HEK293 (cell line): ENCODE results near the gene BACH1.

Source experiments
- CTCF ChIP-seq: fragments of 450-650 bp; formaldehyde crosslinking; IDR thresholded peaks from 2 replicates; pipeline ENCODE4 v1.5.1; 2016; ENCODE audit warnings: missing biosample characterization, missing genetic modification characterization
- ZNF830 ChIP-seq: fragments of 450-650 bp; IDR thresholded peaks from 2 replicates; pipeline ENCODE4 v1.5.0; 2018; ENCODE audit warnings: missing biosample characterization, missing genetic modification characterization, low read depth, mild to moderate bottlenecking, moderate library complexity

- TF ChIP-seq ZNF830 (tag by site-specific recombination) (no peak), CTCF (no peak)
These were observed 70.2 kb downstream of the BACH1 start for GRCh38 chr21:29368906-29369305.
